Stimulated activated effector memory CD8-positive, alpha-beta T cell treated with anti-CD3 and anti-CD28 coated beads, Interleukin-12 subunit alpha, Interleukin-12 subunit beta, amount 100 ng/mL, for 72 hours (primary cell): ENCODE data around the gene PXK.
A peak's percentile ranks its signal among the peaks of the same experiment; 100 is the strongest.

Experiments used
- ATAC-seq: fragments of 150-1000 bp; cut with Tn5 transposase; 2 replicates; pipeline ENCODE4 v1.10.0; 2021
- DNase-seq, 2 donors: peaks; one replicate each; pipeline ENCODE4 v3.0.0; 2021 to 2022; ENCODE audit warnings: low spot score in 2 of 2
- H3K27ac Mint-ChIP-seq: one replicate; pipeline ENCODE4 v1.8.0; 2022; ENCODE audit warnings: mild to moderate bottlenecking, mixed read lengths
- H3K36me3 Mint-ChIP-seq: one replicate; pipeline ENCODE4 v1.8.0; 2022; ENCODE audit warnings: mild to moderate bottlenecking, mixed read lengths
- H3K4me1 Mint-ChIP-seq: one replicate; pipeline ENCODE4 v1.8.0; 2022; ENCODE audit warnings: mixed read lengths
- H3K4me3 Mint-ChIP-seq: one replicate; pipeline ENCODE4 v1.8.0; 2022; ENCODE audit warnings: mild to moderate bottlenecking, mixed read lengths
- H3K9me3 Mint-ChIP-seq: one replicate; pipeline ENCODE4 v1.8.0; 2022; ENCODE audit warnings: mixed read lengths

The PXK gene

GRCh38 chr3:58351920-58352319 is 19.2 kb downstream of the PXK start:
- DNase-seq (no peak), ATAC-seq (no peak)
- Mint-ChIP-seq H3K36me3 (peaks cover 6% of the 10 kb centered on the region), H3K27ac (no peak overlapping the region), H3K9me3 (no peaks in the 10 kb centered on the region), H3K4me3 (no peak overlapping the region), H3K4me1 (peaks cover 49% of the 10 kb centered on the region)

GRCh38 chr3:58352626-58353025 is 19.9 kb downstream of the PXK start:
- no peak overlapping the region for H3K27ac Mint-ChIP-seq
- H3K4me3 Mint-ChIP-seq = no peak overlapping the region

GRCh38 chr3:58353722-58354553 is 21.2 kb downstream of the PXK start:
- Mint-ChIP-seq H3K4me3 (peak overlapping the region; percentile 45), H3K4me1 (peaks cover 60% of the 10 kb centered on the region), H3K27ac (peak overlapping the region; percentile 89), H3K9me3 (no peaks in the 10 kb centered on the region), H3K36me3 (peaks cover 6% of the 10 kb centered on the region)
- ATAC-seq = peak; percentile 71
- no peak for DNase-seq

More at GRCh38 chr3:58352626-58353025, 19.9 kb downstream of the PXK start:
- DNase-seq = no peak
- peaks cover 50% of the 10 kb centered on the region for H3K4me1 Mint-ChIP-seq
- no peak for ATAC-seq
- H3K36me3 Mint-ChIP-seq = peaks cover 6% of the 10 kb centered on the region
- H3K9me3 Mint-ChIP-seq = no peaks in the 10 kb centered on the region

GRCh38 chr3:58355179-58355578 is 22.5 kb downstream of the PXK start:
- H3K4me3 Mint-ChIP-seq = no peak overlapping the region
- ATAC-seq = no peak
- H3K27ac Mint-ChIP-seq = no peak overlapping the region
- peaks cover 51% of the 10 kb centered on the region for H3K4me1 Mint-ChIP-seq
- DNase-seq = no peak
- H3K36me3 Mint-ChIP-seq = peaks cover 6% of the 10 kb centered on the region
- no peaks in the 10 kb centered on the region for H3K9me3 Mint-ChIP-seq

GRCh38 chr3:58356054-58356453 is 23.4 kb downstream of the PXK start:
- Mint-ChIP-seq H3K4me3 (no peak overlapping the region), H3K36me3 (peaks cover 6% of the 10 kb centered on the region), H3K9me3 (no peaks in the 10 kb centered on the region), H3K4me1 (peaks cover 44% of the 10 kb centered on the region), H3K27ac (no peak overlapping the region)
- DNase-seq (no peak), ATAC-seq (no peak)

- H3K4me1 Mint-ChIP-seq = peaks cover 34% of the 10 kb centered on the region
- no peak overlapping the region for H3K27ac Mint-ChIP-seq
- no peak overlapping the region for H3K4me3 Mint-ChIP-seq
- peak; percentile 22 for ATAC-seq
- H3K36me3 Mint-ChIP-seq = peaks cover 4% of the 10 kb centered on the region
- H3K9me3 Mint-ChIP-seq = no peaks in the 10 kb centered on the region
- DNase-seq = no peak
Observed at GRCh38 chr3:58357402-58357801, 24.7 kb downstream of the PXK start.

GRCh38 chr3:58358092-58358491 is 25.4 kb downstream of the PXK start:
- peak overlapping the region; percentile 3 for H3K27ac Mint-ChIP-seq
- peaks cover 30% of the 10 kb centered on the region for H3K4me1 Mint-ChIP-seq
- ATAC-seq = peak; percentile 87

GRCh38 chr3:58358808-58359207 is 26.1 kb downstream of the PXK start:
- DNase-seq = no peak
- no peak overlapping the region for H3K4me3 Mint-ChIP-seq
- H3K27ac Mint-ChIP-seq = no peak overlapping the region
- H3K9me3 Mint-ChIP-seq = no peaks in the 10 kb centered on the region
- no peaks in the 10 kb centered on the region for H3K36me3 Mint-ChIP-seq
- ATAC-seq = no peak
- H3K4me1 Mint-ChIP-seq = peaks cover 28% of the 10 kb centered on the region

More at GRCh38 chr3:58358092-58358491, 25.4 kb downstream of the PXK start:
- Mint-ChIP-seq H3K36me3 (no peaks in the 10 kb centered on the region), H3K9me3 (no peaks in the 10 kb centered on the region), H3K4me3 (no peak overlapping the region)
- DNase-seq = no peak

GRCh38 chr3:58359621-58360020 is 26.9 kb downstream of the PXK start:
- Mint-ChIP-seq H3K27ac (no peak overlapping the region), H3K4me3 (no peak overlapping the region), H3K36me3 (no peaks in the 10 kb centered on the region), H3K4me1 (peaks cover 28% of the 10 kb centered on the region), H3K9me3 (no peaks in the 10 kb centered on the region)
- no peak for DNase-seq
- ATAC-seq = no peak

- H3K27ac Mint-ChIP-seq = no peak overlapping the region
- no peaks in the 10 kb centered on the region for H3K36me3 Mint-ChIP-seq
- H3K9me3 Mint-ChIP-seq = no peaks in the 10 kb centered on the region
- ATAC-seq (no peak), DNase-seq (no peak)
- peaks cover 46% of the 10 kb centered on the region for H3K4me1 Mint-ChIP-seq
- no peak overlapping the region for H3K4me3 Mint-ChIP-seq
Observed at GRCh38 chr3:58361866-58362265, 29.2 kb downstream of the PXK start.

GRCh38 chr3:58366699-58367098 is 34.0 kb downstream of the PXK start:
- DNase-seq (no peak), ATAC-seq (no peak)
- H3K27ac Mint-ChIP-seq = no peak overlapping the region
- peaks cover 18% of the 10 kb centered on the region for H3K36me3 Mint-ChIP-seq
- H3K4me3 Mint-ChIP-seq = no peak overlapping the region
- H3K4me1 Mint-ChIP-seq = peaks cover 30% of the 10 kb centered on the region
- no peaks in the 10 kb centered on the region for H3K9me3 Mint-ChIP-seq

GRCh38 chr3:58369038-58369437 is 36.3 kb downstream of the PXK start:
- Mint-ChIP-seq H3K36me3 (peaks cover 23% of the 10 kb centered on the region), H3K4me3 (no peak overlapping the region), H3K9me3 (no peaks in the 10 kb centered on the region), H3K27ac (no peak overlapping the region), H3K4me1 (peaks cover 25% of the 10 kb centered on the region)
- DNase-seq = no peak
- ATAC-seq = no peak

GRCh38 chr3:58369876-58370275 is 37.2 kb downstream of the PXK start:
- H3K9me3 Mint-ChIP-seq = no peaks in the 10 kb centered on the region
- ATAC-seq = no peak

GRCh38 chr3:58370407-58370806 is 37.7 kb downstream of the PXK start:
- Mint-ChIP-seq H3K9me3 (no peaks in the 10 kb centered on the region), H3K36me3 (peaks cover 33% of the 10 kb centered on the region)
- no peak for ATAC-seq

More at GRCh38 chr3:58369876-58370275, 37.2 kb downstream of the PXK start:
- Mint-ChIP-seq H3K27ac (no peak overlapping the region), H3K4me1 (peaks cover 18% of the 10 kb centered on the region), H3K4me3 (no peak overlapping the region), H3K36me3 (peaks cover 32% of the 10 kb centered on the region)
- no peak for DNase-seq

GRCh38 chr3:58371754-58372153 is 39.1 kb downstream of the PXK start:
- no peak for DNase-seq
- no peak overlapping the region for H3K27ac Mint-ChIP-seq
- H3K36me3 Mint-ChIP-seq = peaks cover 33% of the 10 kb centered on the region
- no peak for ATAC-seq
- no peaks in the 10 kb centered on the region for H3K9me3 Mint-ChIP-seq
- H3K4me3 Mint-ChIP-seq = no peak overlapping the region
- H3K4me1 Mint-ChIP-seq = peaks cover 3% of the 10 kb centered on the region

More at GRCh38 chr3:58370407-58370806, 37.7 kb downstream of the PXK start:
- no peak overlapping the region for H3K4me3 Mint-ChIP-seq
- no peak for DNase-seq
- no peak overlapping the region for H3K27ac Mint-ChIP-seq
- peaks cover 13% of the 10 kb centered on the region for H3K4me1 Mint-ChIP-seq

GRCh38 chr3:58375254-58375653 is 42.6 kb downstream of the PXK start:
- H3K4me3 Mint-ChIP-seq = no peak overlapping the region
- peaks cover 27% of the 10 kb centered on the region for H3K36me3 Mint-ChIP-seq
- DNase-seq (no peak), ATAC-seq (no peak)
- no peaks in the 10 kb centered on the region for H3K4me1 Mint-ChIP-seq
- H3K9me3 Mint-ChIP-seq = no peaks in the 10 kb centered on the region
- H3K27ac Mint-ChIP-seq = no peak overlapping the region
